Left ventricle myocardium inferior (tissue), 1 donor: ENCODE data around the gene CLDN3. TPM values are rescaled to one million over a fixed set of nuclear protein-coding genes. Genes with fewer than 3 reads are reported as not detected.
"Not testable (repeated sequence)": the region's sequence is repeated elsewhere in the genome, so short reads cannot be mapped to it uniquely, and the experiment has no call there.

Experiments
- DNase-seq: peaks from one replicate; pipeline ENCODE4 v3.0.0-alpha.2; 2020
- H3K27ac ChIP-seq: fragments of 200-600 bp; replicated peaks from 2 replicates; pipeline ENCODE4 v1.8.0; 2021
- H3K27me3 ChIP-seq: fragments of 200-600 bp; 2 replicates; pipeline ENCODE4 v1.8.0; 2021; ENCODE audit warnings: low read depth
- H3K36me3 ChIP-seq: fragments of 200-600 bp; 2 replicates; pipeline ENCODE4 v1.8.0; 2021
- H3K4me1 ChIP-seq: fragments of 200-600 bp; 2 replicates; pipeline ENCODE4 v1.8.0; 2021
- H3K4me3 ChIP-seq: fragments of 200-600 bp; 2 replicates; pipeline ENCODE4 v1.8.0; 2021; ENCODE audit warnings: mild to moderate bottlenecking, moderate library complexity
- H3K9me3 ChIP-seq: fragments of 200-600 bp; replicated peaks from 2 replicates; pipeline ENCODE4 v1.8.0; 2021
- CTCF ChIP-seq: fragments of 200-600 bp; IDR thresholded peaks from 2 replicates; pipeline ENCODE4 v1.8.0; 2021; ENCODE audit warnings: antibody characterized with exemption, mild to moderate bottlenecking, borderline replicate concordance
- intact Hi-C: fragments of 100-400 bp; cut with micrococcal nuclease; formaldehyde crosslinking; loops from one replicate; pipeline ENCODE4 v1.11.0; 2022
- total RNA-seq: library from RNA; stranded (reverse); fragmentation: NEBNext Ultra II Directional; extraction: Animal tissue kit (Norgen Biotek cat#: 25700); gene quantifications from one replicate; pipeline ENCODE4 v1.2.1, GENCODE V29; 2021
- donor health status: DM: no; HTN: yes; CAD: no; lungs with severe emphysema.

Gene CLDN3
- total RNA-seq, 1 donor from 2014 or later, result not detected

GRCh38 chr7:73810998-73811360 lies 40.9 kb upstream of the CLDN3 start:
- no peak overlapping the region for H3K27ac ChIP-seq
- H3K36me3 ChIP-seq, result no peaks in the 10 kb centered on the region
- H3K4me1 ChIP-seq, result no peaks in the 10 kb centered on the region
- H3K27me3 ChIP-seq, result peaks cover 54% of the 10 kb centered on the region
- peaks cover 12% of the 10 kb centered on the region for H3K9me3 ChIP-seq
- no peak for DNase-seq
- no peak for TF ChIP-seq CTCF
- no peak overlapping the region for H3K4me3 ChIP-seq
- intact Hi-C loops, result loop anchor here (5.0 kb wide), 1 partner anchor 41 kb away; no protein-coding TSS in a partner anchor

GRCh38 chr7:73809467-73809951 lies 39.4 kb upstream of the CLDN3 start:
- no peak overlapping the region for H3K4me3 ChIP-seq
- no peaks in the 10 kb centered on the region for H3K36me3 ChIP-seq
- H3K9me3 ChIP-seq, result peaks cover 12% of the 10 kb centered on the region
- TF ChIP-seq CTCF, result no peak
- no peaks in the 10 kb centered on the region for H3K4me1 ChIP-seq
- intact Hi-C loops, result no loop called here
- no peak overlapping the region for H3K27ac ChIP-seq
- no peak for DNase-seq
- H3K27me3 ChIP-seq, result peaks cover 41% of the 10 kb centered on the region

DNA sequence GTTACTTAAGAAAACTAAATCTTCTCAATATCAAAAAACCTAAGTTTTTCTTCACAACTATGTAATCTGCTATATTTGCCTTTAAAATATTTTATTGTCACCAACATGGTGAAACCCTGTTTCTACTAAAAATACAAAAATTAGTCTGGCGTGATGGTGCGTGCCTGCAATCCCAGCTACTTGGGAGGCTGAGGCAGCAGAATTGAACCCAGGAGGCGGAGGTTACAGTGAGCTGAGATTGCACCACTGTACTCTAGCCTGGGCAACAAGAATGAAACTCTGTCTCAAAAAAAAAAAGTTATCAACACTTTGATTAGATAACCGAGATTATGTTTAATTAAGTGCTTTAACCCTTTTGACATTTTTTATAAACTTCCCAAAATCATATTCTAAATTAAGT lies 32.4 kb upstream of the CLDN3 start:
- H3K4me3 ChIP-seq, result no peak overlapping the region
- DNase-seq, result no peak
- H3K4me1 ChIP-seq, result no peaks in the 10 kb centered on the region
- no peak overlapping the region for H3K27ac ChIP-seq
- no peaks in the 10 kb centered on the region for H3K36me3 ChIP-seq
- intact Hi-C loops, result no loop called here
- TF ChIP-seq CTCF, result no peak
- H3K9me3 ChIP-seq, result no peaks in the 10 kb centered on the region
- peaks cover 7% of the 10 kb centered on the region for H3K27me3 ChIP-seq

DNA sequence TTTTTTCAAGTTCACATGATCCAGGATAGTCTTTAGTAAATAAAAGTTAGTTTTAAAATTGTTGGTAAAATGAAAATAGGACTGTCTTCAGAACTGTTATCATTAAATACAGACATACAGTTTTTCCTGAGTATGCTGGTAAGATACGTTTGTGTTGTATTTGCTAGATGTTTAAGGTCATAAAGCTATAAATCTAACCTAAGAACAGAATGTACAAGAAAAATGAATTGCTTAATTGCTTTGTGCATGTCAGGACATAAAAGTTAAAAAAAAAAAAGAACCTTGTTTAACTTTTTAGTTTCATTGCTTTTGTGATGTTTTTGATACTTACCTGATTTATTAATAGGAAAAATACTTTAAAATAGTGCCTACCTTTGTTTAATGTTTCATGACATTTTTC lies 31.5 kb upstream of the CLDN3 start:
- TF ChIP-seq CTCF, result no peak
- Histone ChIP-seq H3K9me3 (no peaks in the 10 kb centered on the region), H3K27me3 (peaks cover 7% of the 10 kb centered on the region), H3K27ac (no peak overlapping the region), H3K36me3 (no peaks in the 10 kb centered on the region), H3K4me1 (no peaks in the 10 kb centered on the region), H3K4me3 (no peak overlapping the region)
- intact Hi-C loops, result no loop called here
- DNase-seq, result no peak

DNA sequence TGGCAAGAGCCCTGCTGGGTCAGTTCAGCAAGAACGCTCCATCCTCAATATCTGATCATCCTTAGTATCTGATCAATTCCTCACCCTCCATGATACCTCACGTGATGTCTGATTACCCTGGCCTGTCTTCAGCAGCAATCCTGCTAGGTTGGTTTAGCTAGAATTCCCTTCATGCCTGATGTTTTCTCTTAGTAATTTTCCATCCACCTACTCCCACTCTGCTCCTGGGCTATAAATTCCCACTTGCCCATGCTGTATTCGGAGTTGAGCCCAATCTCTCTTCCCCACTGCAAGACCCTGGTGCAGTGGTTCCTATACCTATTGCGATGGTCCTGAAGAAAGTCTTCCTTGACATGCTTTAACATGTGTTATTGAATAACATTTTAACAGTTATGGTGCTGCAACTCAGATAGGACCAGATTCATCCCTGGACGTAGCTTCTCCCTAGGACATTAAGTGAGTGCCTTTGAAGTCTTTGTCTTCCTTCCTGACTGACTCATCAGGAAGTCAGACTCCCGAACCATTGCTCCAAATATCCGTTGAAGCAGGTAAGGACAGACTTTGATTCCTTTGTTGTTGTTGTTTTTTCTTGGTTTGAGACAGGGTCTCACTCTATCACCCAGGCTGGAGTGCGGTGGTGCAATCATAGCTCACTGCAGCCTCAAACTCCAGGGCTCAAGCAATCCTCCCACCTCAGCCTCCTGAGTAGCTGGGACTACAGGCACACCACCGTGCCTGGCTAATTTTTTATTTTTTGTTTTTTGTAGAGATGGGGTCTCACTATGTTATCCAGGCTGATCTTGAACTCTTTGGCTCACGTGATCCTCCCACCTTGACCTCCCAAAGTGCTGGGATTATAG lies 29.4 kb upstream of the CLDN3 start:
- intact Hi-C loops, result no loop called here
- no peak overlapping the region for H3K27ac ChIP-seq
- peaks cover 3% of the 10 kb centered on the region for H3K9me3 ChIP-seq
- no peak for DNase-seq
- no peak for TF ChIP-seq CTCF
- H3K27me3 ChIP-seq, result peaks cover 22% of the 10 kb centered on the region
- no peak overlapping the region for H3K4me3 ChIP-seq
- H3K36me3 ChIP-seq, result no peaks in the 10 kb centered on the region
- H3K4me1 ChIP-seq, result no peaks in the 10 kb centered on the region

DNA sequence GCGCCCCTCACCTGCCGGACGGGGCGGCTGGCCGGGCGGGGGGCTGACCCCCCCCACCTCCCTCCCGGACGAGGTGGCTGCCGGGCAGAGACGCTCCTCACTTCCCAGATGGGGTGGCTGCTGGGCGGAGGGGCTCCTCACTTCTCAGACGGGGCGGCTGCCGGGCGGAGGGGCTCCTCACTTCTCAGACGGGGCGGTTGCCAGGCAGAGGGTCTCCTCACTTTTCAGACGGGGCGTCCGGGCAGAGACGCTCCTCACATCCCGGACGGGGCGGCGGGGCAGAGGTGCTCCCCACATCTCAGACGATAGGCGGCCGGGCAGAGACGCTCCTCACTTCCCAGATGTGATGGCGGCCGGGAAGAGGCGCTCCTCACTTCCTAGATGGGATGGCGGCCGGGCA lies 27.1 kb upstream of the CLDN3 start:
- H3K4me1 ChIP-seq, H3K36me3 ChIP-seq, H3K4me3 ChIP-seq, H3K9me3 ChIP-seq, H3K27ac ChIP-seq, intact Hi-C loops, DNase-seq: not testable (repeated sequence)
- peaks cover 34% of the 10 kb centered on the region for H3K27me3 ChIP-seq

- H3K4me1 ChIP-seq, H3K4me3 ChIP-seq, H3K27ac ChIP-seq, H3K9me3 ChIP-seq, intact Hi-C loops, DNase-seq, H3K36me3 ChIP-seq: not testable (repeated sequence)
- H3K27me3 ChIP-seq, result peaks cover 39% of the 10 kb centered on the region
These were observed 26.6 kb upstream of the CLDN3 start for GRCh38 chr7:73796656-73797055.

DNA sequence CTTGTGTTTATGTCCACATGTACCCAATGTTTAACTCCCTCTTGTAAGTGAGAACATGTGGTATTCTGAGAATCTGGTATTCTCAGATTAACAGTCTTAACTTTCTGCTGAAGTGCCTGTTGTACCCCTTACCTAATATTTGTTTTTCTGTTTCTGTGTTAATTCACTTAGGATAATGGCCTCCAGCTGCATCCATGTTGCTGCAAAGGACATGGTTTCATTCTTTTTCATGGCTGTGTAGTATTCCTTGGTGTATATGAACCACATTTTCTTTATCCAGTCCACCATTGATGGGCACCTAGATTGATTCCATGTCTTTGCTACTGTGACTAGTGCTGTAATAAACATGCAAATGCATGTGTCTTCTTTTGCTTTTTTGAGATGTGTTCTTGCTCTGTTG lies 25.1 kb upstream of the CLDN3 start:
- H3K4me3 ChIP-seq, H3K9me3 ChIP-seq, DNase-seq, H3K36me3 ChIP-seq, H3K27ac ChIP-seq, intact Hi-C loops, H3K4me1 ChIP-seq: not testable (repeated sequence)
- peaks cover 48% of the 10 kb centered on the region for H3K27me3 ChIP-seq
